Keratinocyte (primary cell): Measurements from ENCODE around the gene KCNJ12.
"Not testable (repeated sequence)": the region's sequence is repeated elsewhere in the genome, so short reads cannot be mapped to it uniquely, and the experiment has no call there.

Experiments
- EZH2 ChIP-seq: IDR thresholded peaks from one replicate; pipeline ENCODE4 v1.6.1; 2012; ENCODE audit warnings: inconsistent platforms, mild to moderate bottlenecking, low read length, moderate library complexity
- TF ChIP-seq, protein P1 (sequence below), 3 experiments: IDR thresholded peaks in 1 of 3; conservative IDR thresholded peaks in 1 of 3; optimal IDR thresholded peaks in 1 of 3; 2 replicates in 2 of 3; 3 replicates in 1 of 3; pipeline versions ENCODE3 to v1.5.1; 2011; ENCODE audit warnings: low read length in 3 of 3, mild to moderate bottlenecking in 3 of 3, moderate library complexity in 2 of 3, control low read depth in 1 of 3, inconsistent platforms in 1 of 3; ENCODE audit not compliant: insufficient read depth in 2 of 3; ENCODE audit errors: extremely low read depth in 1 of 3

DNA sequence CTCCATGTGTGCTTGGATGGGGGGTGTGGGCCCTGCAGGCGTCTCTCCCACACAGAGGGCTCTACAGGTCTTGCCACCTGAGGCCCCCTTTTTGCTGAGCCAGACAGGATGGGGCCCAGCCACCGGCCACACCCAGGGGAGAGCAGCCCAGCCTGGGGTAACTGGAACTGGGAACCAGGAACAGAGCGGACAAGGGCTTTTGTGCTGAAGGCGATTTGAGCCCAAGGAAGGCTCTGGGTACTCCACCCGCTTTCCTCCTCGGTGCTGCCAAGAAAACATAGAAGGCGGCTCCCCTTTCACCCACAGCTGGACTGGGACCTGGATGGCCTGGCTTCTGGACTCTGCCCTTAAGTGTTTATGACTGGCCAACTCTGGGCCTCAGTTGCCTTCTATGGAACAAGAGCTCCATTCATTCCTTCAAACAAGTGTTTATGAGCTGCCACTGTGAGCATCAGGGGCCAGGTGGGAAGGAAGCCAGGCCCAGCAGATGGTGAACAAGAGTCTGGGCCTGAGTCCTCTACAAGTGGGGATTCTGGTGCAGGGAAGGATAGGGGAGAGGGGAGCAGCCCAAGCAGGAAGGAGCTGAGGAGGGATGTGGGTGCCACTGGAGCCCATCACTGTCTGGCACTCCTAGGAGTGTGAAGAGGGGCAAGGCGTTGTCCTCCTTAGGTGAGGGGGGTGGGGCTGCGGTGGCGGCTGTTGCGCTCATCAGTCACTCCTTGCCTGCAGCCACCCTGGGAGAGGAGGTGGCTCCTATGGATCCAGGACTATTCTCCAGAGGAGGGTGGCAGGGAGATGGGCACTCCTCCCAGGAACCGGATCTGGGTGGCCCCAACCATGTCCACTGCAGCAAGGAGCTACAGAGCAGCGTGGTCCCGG lies 46.4 kb downstream of the KCNJ12 start:
- TF ChIP-seq, protein P1, sequence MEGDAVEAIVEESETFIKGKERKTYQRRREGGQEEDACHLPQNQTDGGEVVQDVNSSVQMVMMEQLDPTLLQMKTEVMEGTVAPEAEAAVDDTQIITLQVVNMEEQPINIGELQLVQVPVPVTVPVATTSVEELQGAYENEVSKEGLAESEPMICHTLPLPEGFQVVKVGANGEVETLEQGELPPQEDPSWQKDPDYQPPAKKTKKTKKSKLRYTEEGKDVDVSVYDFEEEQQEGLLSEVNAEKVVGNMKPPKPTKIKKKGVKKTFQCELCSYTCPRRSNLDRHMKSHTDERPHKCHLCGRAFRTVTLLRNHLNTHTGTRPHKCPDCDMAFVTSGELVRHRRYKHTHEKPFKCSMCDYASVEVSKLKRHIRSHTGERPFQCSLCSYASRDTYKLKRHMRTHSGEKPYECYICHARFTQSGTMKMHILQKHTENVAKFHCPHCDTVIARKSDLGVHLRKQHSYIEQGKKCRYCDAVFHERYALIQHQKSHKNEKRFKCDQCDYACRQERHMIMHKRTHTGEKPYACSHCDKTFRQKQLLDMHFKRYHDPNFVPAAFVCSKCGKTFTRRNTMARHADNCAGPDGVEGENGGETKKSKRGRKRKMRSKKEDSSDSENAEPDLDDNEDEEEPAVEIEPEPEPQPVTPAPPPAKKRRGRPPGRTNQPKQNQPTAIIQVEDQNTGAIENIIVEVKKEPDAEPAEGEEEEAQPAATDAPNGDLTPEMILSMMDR (optimal IDR thresholded peaks at IDR 0.05 in 1 of 3, IDR thresholded peaks at IDR 0.05 in 1 of 3, conservative IDR thresholded peaks at IDR 0.05 in 1 of 3; ENCODE audit: extremely low read depth in 1 of 3, insufficient read depth in 2 of 3, low read length in 3 of 3) = not testable (repeated sequence)
- TF ChIP-seq EZH2 = not testable (repeated sequence)
